T-helper 22 cell (primary cell): Measurements from ENCODE around the gene CCDC167.
A peak's percentile ranks its signal among the peaks of the same experiment; 100 is the strongest.
"Not testable (repeated sequence)": the region's sequence is repeated elsewhere in the genome, so short reads cannot be mapped to it uniquely, and the experiment has no call there.

Experiments
- DNase-seq: peaks from one replicate; pipeline ENCODE4 v3.0.0-alpha.2; 2020; ENCODE audit warnings: low read depth

CCDC167 gene

DNA sequence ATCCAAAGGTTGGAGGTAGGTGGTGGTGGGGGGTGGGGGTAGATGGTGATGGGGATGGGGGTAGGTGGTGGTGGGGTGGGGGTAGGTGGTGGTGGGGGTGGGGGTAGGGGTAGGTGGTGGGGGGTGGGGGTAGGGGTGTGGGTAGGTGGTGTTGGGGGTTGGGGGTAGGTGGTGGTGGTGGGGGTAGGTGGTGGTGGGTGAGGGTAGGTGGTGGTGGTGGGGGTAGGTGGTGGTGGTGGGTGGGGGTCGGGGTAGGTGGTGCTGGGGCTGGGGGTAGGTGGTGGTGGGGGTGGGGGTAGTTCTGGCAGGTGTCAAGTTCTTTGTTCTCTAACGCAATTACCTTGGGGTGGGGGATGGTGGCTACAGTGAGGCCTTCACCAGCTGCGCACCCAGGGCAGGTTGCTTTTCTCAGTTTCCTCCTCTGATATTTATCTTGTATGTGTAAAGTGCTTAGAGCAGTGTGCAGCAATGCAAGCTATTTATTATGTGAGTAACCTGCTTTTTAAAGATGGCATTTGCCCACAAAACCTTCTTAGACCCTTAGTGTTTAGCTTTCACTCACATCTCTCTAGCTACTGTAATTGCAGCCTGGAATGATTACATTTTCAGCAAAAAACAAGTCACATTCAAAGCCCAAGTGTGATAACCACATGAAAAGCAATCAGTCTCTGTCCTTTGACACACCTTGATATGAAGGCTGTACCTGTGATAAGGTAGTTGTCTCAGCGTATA is 8.2 kb upstream of the CCDC167 start:
- DNase-seq: no peak

DNA sequence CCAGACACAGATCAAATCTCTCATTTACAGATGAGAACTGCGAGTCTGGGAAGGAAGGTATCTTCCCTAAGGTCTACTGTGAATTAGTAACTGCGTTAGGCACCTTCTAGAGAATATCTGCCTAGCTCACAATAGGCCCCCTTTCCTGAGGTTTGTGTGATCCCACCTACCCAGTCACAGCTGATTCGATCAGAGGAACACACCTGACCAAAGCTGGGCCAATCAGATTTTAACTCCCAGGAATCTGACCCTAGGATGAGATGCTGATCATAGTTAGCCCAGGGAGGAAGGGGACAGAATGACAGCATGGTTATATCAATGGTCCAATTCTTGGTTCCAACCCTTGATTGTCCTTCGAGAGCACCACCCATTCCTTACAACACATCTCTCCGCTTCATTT is 7.4 kb upstream of the CCDC167 start:
- no peak for DNase-seq

DNA sequence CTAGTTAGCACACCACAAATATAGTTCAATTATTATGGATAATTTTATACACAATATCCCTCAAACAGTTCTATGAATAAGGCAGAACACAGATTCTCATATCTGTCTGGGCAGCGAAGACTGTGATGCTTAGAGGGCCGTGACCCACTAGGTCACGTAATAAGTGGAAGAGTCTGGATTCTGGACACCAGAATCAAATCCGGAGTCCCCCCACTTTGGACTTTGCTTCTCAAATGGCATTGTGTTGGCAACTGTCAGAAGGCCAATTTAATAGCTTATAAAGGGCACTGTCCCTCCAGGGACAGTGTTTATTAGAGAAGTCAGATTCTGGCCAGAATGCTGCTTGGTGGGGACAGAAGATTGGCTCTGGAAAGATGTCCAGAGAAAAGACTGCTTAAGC is 6.8 kb upstream of the CCDC167 start:
- DNase-seq: no peak

DNA sequence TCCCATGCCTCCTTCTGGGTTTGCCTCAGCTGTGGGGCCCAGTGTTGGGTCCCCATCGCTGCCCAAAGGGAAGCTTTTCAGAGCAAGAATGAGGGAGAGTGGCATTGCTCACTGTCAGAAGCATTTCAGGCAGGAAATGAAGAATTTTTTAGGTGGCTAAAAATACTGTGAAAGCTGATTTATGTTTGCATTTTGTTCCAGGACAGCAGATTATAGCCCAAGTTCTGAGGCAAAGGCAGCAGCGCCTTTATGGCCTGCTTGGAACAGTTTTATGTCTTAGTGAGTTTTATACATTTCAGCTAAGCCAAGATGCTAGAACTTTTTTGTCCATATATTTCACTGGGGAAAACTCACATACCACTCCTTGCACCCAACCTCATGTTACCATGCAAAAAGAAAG is 4.3 kb upstream of the CCDC167 start:
- no peak for DNase-seq

DNA sequence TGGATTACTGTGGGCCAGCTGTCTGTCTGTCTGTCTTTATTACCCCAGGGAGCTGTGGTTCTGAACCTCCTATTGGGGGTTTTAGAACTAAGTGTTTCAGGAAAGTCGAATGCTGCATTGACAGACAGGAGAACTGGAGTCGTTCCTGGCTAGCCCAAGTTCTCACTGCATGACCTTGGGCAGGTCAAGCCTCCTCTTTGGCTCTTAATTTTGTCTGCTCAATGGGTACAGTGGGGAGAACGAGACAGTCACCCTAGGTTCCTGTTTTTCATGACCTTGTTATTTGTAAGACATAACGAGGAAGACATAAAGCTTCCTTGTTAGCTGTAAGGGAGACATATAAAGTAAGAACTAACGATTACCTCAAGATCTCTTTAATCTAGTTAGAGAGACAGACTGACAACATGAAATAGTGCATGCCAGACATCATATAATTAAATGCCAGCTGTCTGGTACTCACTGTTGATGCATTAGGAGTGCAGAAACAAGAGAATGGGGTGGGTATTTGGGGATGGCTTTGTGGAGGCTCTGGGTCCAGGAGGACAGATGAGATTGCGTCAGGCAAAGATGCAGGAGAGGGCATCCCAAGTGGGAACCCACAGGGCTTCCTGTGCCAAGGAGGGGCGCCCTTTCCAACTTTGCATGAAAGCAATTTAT is 3.7 kb upstream of the CCDC167 start:
- DNase-seq: no peak

DNA sequence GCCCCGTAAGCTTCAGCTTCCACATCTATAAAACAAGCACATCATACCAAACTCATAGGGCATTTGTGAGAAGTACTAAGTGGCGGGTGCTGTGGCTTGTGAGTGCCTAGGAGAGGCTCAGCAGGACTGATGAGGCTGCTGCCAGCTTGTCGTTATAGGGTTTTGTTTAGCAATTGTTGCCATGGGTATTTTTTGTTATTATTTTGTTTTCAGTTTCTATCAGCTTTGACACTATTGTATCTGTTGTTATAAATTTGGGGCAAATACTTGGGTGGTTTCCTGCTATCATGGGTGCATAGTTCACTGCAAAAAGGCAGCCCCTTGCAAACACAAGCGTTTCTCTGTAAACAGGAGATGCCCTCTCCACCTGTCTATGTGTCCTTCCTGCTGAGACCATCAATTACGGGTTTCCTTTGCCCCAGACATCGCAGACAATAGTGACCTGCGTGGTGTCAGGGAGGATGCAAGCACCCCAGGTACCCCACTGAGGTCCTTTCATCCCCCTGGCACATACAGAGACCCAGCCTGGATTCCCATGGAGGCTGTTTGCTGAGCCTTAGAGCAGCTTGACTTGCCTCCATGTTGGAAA is 3.1 kb upstream of the CCDC167 start:
- peak; percentile 79 for DNase-seq

DNA sequence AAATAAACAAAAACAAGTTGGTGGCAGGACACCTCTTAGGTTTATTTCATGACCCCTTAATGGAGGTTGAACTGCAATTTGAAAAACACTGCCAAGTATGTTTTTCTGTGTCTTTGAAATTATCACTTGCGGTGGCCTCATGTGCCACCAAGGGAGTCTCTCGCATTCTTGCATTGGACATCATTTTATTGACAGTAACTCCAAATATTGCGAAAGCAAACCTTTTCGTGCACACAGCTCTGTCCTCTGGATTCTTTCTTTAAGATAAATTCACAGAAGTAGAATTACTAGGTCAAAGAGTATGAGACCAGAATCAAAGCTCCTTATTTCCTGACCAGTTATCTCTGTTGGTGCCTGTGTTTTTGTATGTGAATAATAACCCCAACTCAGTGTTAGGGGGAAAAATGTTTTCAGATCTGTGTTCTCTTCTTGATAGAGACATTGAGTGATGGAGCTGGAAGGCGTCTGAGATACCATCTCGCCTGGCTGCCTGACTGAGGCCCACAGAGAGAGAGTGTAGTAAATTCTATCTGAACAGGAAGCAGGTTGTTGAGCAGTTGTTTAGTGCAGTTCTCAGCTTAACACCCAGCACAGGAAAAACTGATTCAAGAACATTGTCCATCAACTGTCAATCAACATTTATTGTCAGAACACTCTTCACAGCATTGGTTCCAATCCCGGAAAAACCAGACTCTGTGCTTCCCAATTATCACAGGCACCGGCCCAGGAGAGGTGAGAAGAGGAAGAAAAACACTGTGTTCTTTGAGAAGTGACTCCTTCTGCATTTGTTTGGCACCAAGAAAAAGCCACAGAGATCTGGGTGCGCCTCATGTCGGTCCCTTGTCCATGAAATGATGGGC is 2.2 kb upstream of the CCDC167 start:
- DNase-seq: no peak

DNA sequence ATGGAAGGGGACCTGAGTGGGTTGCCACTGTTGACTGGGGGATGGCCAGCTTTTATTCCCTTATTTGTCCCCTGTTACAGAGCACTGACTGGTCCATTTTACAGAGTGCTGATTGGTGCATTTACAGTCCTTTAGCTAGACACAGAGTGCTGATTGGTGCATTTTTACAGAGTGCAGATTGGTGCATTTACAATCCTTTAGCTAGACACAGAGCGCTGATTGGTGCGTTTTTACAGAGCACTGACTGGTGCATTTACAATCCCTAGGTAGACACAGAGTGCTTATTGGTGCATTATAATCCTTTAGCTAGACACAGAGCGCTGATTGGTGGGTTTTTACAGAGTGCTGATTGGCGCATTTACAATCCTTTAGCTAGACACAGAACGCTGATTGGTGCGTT is 1.2 kb upstream of the CCDC167 start:
- not testable (repeated sequence) for DNase-seq

DNA sequence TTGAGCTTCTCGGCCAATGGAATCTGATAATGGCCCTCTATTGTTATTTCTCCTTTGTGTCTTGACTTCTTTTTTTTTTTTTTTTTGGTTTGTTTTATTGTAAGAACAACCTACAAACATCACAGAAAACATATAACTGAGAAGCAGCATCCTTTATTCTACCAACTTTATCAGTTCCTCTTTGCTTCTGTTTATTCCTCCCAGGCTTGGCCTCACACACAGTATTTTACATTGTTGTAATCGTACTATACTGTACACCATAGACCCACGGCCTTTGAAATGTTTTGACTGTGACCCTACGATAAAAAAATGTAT is 558 bp upstream of the CCDC167 start:
- no peak for DNase-seq

DNA sequence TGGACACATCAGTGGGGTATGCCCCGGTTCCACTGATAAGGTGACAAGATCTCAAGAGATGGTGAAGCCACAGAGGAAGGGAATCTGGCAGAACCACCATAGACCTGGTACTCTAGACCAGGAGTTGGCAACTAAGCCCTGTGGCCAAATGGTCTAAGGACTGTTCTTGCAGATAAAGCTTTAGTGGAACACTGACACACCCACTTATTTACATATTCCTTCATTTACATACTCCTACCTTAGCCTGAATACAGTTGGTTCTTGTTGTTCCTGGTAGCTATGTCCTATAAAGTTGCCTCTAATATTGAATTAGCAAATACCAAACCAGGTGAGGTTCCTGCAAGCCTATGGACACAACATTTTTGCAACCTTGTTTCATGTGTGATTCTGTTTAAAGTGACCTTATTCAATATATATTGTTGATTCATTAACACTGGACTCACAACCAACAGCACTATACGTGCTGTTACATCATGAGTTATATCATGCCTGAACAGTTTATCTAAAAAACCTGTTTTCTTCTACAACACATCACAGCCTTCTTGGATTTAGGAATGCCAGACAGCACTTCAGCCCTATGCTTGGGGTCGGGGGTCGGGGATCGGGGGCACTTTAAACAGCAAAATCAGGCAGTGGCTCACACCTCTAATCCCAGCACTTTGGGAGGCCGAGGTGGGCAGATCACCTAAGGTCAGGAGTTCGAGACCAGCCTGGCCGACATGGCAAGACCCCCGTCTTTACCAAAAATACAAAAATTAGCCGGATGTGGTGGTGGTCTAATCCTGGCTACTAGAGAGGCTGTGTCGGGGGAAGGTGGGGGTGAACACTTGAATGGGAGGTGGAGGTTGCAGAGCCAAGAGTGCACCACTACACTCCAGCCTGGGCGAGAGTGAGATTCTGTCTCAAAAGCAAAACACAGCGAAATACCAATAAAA is 2.5 kb downstream of the CCDC167 start:
- DNase-seq: no peak

DNA sequence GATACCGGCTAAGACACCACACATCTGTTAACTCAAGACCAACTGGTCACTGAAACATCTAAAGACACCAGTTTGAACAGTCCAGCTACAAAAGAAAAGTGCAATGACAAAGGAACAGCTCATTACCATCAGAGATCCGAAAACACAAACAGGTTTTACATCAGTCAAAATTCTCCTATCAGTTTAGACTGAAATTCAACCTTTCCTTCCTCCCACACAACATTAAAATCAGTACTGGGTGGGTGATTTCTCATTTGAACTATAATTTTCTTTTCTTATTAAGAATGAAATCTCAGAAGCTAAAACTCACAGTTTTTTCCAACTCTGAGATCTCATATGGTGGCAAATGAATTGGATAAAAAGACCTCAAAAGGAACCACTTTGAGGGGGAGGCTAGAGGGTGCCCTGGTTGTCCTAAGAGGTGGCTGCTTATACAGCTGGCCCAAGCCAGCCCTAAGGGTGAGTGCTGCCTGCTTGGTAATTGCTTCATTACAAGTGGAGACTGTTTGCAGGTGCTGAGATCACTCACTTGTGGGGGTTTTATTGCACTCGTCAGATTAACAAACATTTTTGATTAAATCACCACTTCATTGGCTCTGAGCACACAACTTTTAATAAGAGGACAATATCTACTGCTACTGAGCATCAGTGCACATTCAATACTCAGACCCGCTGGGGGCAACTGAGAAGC is 4.3 kb downstream of the CCDC167 start:
- DNase-seq: no peak

DNA sequence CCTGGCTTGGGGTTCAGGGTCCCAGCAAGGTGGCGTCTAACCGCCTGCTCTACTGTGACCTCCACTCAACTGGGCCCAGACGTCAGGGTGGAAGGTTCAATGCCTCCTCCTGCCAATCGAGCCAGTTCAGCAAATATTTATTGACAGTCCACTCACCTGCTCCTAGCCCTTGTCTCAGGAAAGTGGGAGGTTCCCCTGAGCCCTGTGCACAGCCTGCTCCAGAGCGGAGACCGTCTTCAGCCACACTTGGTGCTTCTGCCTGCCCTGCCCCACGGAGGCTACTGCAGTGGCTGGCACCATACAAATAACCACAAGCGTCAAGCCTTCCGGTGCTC is 6.1 kb downstream of the CCDC167 start:
- DNase-seq: no peak

DNA sequence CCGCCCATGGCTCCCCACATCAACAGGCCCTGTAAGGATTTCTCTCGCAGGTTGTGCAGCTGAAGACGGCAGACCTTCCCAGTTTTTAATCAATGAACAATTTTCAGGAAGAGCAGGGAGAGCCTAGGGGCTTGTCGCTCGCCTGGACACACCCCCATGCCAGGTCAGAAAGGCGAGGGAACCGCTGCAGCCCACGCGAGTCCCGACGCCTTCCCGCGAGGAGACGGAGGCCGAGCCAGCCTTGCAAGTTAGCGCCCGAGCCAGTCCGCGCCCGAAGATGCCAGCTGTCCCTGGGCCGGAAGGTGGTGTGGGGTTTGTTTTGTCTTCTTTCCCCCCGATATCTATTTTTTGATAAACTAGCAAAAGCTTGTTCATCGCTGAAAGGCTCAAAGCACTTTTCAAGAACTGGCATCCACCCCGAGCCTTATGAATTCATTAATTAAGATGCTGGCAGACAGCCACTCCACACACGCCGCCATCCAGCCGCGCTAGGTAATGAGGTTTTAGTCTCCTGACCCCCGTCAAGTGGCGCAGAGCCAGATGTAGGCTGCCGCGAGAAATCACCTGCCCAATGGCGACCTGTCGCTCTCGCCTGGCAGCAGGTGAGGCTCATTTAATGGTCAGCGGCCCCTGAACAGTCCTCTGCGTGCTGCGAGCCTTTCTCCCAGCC is 6.6 kb downstream of the CCDC167 start:
- DNase-seq: no peak

DNA sequence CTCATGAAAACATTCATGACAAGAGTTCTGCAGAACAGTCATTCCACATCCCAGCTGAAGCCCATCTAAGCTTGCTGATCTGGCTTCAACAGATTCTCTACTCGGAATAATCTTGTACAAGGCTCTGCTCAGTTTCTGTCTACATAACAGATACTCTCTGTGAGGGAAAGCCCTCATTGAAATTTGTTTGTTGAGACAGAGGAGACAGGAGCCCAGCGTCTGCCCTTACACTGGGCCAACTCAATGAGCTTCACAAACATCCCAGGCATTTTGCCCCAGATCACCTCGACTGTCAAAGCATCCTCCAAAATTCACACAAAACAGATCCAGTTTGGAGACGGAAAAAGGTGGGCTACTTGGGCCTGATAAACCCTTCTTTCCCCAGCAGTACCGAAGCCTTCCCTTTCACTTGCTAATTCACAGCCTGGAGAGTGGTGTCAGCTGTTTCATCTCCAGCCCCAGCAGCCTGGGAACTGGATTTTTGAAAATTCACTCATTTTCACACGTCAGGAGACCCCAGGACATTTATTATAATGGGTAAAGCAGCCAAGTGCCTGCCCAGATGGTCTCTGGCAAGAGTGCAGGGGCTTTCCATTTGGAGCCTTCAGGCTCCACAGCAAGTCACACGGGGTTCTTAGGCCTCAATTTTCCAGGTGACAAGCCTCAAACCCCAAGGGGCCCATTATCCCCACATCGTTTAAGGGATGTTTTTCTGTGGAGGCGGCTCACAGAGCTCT is 7.3 kb downstream of the CCDC167 start:
- DNase-seq: no peak

DNA sequence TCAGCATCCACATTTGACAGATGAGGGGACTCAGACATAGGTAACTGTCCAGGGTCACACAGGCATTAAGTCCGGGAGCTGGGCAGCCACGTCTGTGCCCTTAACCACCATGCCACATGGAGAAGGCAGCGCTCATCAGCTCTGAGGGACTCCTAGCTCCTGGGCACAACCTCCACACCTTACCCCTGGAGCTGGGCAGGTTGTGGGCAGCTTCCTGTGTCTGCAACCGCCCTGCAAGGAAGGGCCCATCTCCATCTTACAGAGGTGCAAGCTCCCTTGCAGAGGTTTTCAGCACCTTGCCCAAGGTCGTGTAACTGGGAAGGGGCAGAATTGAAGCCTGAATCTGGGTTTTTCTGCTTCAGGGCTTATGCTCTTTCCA is 7.9 kb downstream of the CCDC167 start:
- no peak for DNase-seq

DNA sequence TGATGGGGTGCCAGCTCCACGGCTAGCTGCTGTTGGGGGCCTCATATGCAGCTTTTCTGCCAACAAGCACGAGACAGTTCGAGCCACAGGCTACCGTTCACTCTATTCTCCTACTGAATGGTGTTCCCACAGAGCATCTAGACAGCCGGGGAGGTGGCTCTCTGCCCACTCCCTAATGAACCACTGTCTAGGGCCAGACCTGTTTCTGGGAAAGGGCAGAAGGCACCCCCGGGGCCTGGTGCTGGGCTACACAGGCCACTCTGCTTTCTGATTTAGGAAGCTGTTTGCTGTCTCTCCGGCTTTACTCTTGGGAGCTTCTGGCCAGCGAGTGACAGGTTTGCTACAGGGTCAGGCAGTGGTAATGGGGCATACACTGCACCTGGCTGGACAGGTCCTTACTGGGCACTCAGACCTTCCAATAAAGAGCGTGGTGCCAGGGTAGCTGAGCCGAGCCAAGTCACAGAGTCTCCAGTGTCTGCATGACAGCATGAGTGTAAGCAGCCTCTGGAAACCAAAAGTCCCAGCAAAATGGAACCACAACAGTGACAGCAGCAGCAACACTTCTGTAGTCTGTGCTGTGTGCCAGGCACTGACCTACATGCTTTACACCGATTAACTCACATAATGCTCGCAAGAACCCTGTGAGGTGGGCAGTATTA is 8.4 kb downstream of the CCDC167 start:
- no peak for DNase-seq

DNA sequence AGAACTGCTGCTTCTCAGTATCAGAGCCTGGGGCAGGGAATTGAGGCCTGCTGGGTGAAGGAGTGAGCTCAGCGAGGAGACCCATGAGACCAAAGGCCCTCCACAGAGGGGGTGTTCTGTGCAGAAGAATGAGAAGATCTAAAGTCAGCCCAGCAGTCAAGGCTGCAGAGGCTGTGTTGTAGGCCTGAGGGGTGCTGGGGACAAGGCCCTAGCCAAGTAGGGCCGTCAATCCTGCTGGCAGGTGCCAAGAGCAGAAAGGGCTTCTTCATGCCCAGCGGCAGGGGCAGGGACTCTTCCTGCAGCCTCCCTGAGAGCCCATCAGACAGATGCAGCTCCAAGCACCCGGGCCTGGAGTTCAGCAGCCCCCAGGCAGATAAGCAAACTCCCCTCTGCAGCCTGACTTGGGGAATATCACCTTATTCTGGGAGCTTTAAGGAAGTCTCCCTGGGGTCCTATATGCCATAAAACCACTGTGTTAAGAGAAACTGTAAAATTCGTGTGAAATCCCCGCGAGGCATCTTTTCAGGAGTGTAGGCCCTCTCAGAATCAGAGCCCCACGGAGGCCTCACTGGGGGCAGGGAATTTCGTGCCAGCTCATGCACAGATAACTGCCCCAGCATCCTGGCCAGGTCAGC is 9.0 kb downstream of the CCDC167 start:
- no peak for DNase-seq

DNA sequence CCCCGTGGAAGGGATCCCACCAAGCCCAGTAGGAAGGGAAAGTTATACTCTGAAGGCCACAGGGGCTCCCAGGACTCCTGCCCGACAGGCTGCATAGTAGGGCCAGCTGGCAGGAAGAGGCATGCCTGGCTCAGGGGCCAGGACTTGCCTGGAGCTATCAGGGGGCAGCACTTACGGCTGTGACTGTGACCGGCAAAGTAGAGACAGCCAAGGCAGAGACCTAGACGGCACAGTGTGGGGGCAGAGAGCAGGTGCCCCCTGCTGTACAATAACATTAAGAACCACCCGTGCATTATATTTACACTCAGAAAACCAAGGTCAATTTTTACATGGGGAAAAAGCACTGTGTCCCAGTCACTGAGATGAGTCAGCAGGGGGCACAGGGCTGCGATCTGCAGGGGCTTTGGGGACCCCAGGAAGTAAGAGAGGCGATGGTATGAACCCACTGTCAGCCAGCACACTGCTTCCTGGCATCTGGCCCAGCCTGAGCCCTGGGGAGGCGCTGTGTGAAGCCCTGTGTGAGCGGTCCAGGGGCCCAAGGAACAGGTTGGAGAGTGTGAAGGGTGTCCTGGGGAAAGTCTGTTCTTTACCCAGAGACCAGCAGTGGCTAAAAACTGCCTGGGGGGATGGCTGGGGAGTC is 9.9 kb downstream of the CCDC167 start:
- DNase-seq: no peak
